ENCODE measurements around the gene TEAD3.

Gene TEAD3

DNA sequence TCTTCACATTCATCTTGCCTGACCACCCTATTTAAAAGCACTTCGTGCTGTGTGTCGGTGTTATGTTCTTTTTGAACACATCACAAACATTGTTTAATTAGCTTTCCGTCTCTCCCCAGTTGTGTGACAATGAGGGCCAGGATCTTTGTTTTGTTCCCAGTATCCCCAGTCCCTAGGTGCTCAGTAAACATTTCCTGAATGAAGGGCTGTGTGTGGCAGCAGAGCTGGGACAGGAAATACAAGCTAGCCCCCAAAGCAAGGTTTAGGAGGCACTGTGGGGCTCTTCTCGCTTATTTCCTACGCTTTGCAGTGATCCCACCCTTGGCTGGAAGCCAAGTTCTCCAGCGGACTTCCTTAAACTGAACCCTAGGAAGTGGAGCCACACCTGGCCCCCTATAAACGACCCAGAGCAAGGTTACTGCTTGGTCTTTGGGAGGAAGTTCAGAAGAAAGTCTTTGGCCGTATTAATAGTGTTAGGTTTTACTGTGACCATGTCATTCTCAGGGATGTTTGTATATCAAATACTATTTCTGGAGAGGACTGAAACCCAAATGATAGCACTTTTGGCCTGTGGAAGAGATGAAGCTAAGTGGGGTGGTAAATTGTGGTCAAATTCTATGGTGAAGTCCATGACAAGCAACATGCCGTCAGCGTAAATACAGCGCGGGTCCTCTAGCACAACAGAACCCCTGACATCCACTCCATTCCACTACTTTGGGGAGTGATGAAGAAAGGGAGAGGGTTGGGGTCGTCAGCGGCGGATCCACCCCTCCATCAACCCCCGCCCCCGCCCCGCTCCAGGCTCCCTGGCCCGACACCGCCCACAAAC is 45.3 kb downstream of the TEAD3 start:
- H3K9me3 ChIP-seq (ENCODE audit: control insufficient read depth, low read length), result no peaks in the 10 kb centered on the region
- no peak overlapping the region for H3K4ac ChIP-seq (ENCODE audit: low read depth in 1 of 2, low read length in 2 of 2)
- H3K27me3 ChIP-seq (ENCODE audit: control insufficient read depth in 1 of 2, insufficient read depth in 1 of 2, low read length in 2 of 2), result peaks cover 11 to 12% of the 10 kb centered on the region in 2 experiments
- peaks cover 3 to 8% of the 10 kb centered on the region in 2 experiments for H3K36me3 ChIP-seq (ENCODE audit: control insufficient read depth in 1 of 2, insufficient read depth in 2 of 2, low read depth in 1 of 2, low read length in 2 of 2)
- no peak for DNase-seq
- no peak overlapping the region for H2BK120ac ChIP-seq (ENCODE audit: low read depth, low read length)
- H3K27ac ChIP-seq (ENCODE audit: low read length, poor library complexity, severe bottlenecking), result no peak overlapping the region
- WGBS, result 38% methylated on average over 15 of the region's 20 CpGs
- H3K9ac ChIP-seq (ENCODE audit: low read length), result peak overlapping the region; percentile 10
- no peak overlapping the region for H2AK5ac ChIP-seq (ENCODE audit: low read length, severe bottlenecking)
- H3K18ac ChIP-seq (ENCODE audit: low read depth in 1 of 2, low read length in 2 of 2), result peak overlapping the region in 1 of 2 experiments; percentile 56
- H4K91ac ChIP-seq (ENCODE audit: low read length), result no peak overlapping the region
- no peak overlapping the region for H4K8ac ChIP-seq (ENCODE audit: low read length)
- H2BK5ac ChIP-seq (ENCODE audit: low read depth, low read length, poor library complexity, severe bottlenecking), result no peak overlapping the region
- peak overlapping the region; percentile 59 to 82 for H3K4me3 ChIP-seq (ENCODE audit: insufficient read depth in 1 of 2, low read depth in 1 of 2, low read length in 2 of 2)
- H3K4me1 ChIP-seq (ENCODE audit: control insufficient read depth, insufficient read depth, low read depth, low read length), result peaks cover 10% of the 10 kb centered on the region
- H2AFZ ChIP-seq (ENCODE audit: low read depth, low read length), result peak overlapping the region; percentile 77
- peak overlapping the region; percentile 52 for H3K4me2 ChIP-seq (ENCODE audit: low read length, poor library complexity, severe bottlenecking)
- H2BK12ac ChIP-seq (ENCODE audit: low read length in 2 of 2), result no peak overlapping the region
- H3K79me1 ChIP-seq (replicated peaks; ENCODE audit: low read length, poor library complexity, severe bottlenecking), result no peaks in the 10 kb centered on the region
- no peak overlapping the region for H2BK15ac ChIP-seq (ENCODE audit: low read depth, poor library complexity, severe bottlenecking)
- H3K14ac ChIP-seq (ENCODE audit: low read length in 2 of 2), result no peak overlapping the region
- no peak overlapping the region for H3K23ac ChIP-seq (ENCODE audit: low read length in 2 of 2)

DNA sequence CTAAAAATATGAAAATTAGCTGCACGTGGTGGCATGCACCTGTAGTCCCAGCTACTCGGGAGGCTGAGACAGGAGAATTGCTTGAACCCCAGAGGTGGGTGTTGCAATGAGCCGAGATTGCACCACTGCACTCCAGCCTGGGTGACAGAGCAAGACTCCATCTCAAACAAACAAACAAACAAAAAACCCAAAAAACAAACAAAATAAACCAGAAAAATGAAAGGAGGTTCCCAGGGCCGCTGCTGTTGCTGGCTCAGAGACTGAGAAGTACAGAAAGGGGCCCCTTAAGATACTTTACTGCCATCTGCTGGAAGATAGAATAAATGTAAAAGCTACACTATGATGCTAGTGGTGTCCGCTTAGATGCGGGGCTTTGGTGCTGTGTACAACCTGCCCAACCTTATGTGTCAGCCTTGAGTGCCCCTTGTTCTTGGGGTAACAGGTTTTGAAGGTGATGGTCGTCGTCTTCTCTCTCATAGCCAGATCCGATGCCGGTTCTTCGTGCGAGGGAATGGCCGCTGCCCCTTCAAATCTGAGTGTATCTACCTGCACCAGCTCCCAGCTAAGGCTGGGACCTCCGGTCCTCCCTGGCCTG is 47.5 kb downstream of the TEAD3 start:
- Histone ChIP-seq H3K4me1 (ENCODE audit: control insufficient read depth, insufficient read depth, low read depth, low read length) (peaks cover 10% of the 10 kb centered on the region), H2AFZ (ENCODE audit: low read depth, low read length) (no peak overlapping the region), H3K9ac (ENCODE audit: low read length) (no peak overlapping the region), H3K9me3 (ENCODE audit: control insufficient read depth, low read length) (no peaks in the 10 kb centered on the region), H2BK15ac (ENCODE audit: low read depth, poor library complexity, severe bottlenecking) (no peak overlapping the region), H3K4me3 (ENCODE audit: insufficient read depth in 1 of 2, low read depth in 1 of 2, low read length in 2 of 2) (no peak overlapping the region), H3K14ac (ENCODE audit: low read length in 2 of 2) (no peak overlapping the region), H3K79me1 (replicated peaks; ENCODE audit: low read length, poor library complexity, severe bottlenecking) (no peaks in the 10 kb centered on the region), H2BK5ac (ENCODE audit: low read depth, low read length, poor library complexity, severe bottlenecking) (no peak overlapping the region), H3K4ac (ENCODE audit: low read depth in 1 of 2, low read length in 2 of 2) (no peak overlapping the region), H2BK12ac (ENCODE audit: low read length in 2 of 2) (no peak overlapping the region), H3K27ac (ENCODE audit: low read length, poor library complexity, severe bottlenecking) (no peak overlapping the region), H4K8ac (ENCODE audit: low read length) (no peak overlapping the region), H3K36me3 (ENCODE audit: control insufficient read depth in 1 of 2, insufficient read depth in 2 of 2, low read depth in 1 of 2, low read length in 2 of 2) (no peaks in the 10 kb centered on the region), H3K4me2 (ENCODE audit: low read length, poor library complexity, severe bottlenecking) (no peak overlapping the region), H2BK120ac (ENCODE audit: low read depth, low read length) (no peak overlapping the region), H3K23ac (ENCODE audit: low read length in 2 of 2) (no peak overlapping the region), H3K27me3 (ENCODE audit: control insufficient read depth in 1 of 2, insufficient read depth in 1 of 2, low read length in 2 of 2) (peaks cover 11 to 12% of the 10 kb centered on the region in 2 experiments), H2AK5ac (ENCODE audit: low read length, severe bottlenecking) (no peak overlapping the region), H3K18ac (ENCODE audit: low read depth in 1 of 2, low read length in 2 of 2) (no peak overlapping the region), H4K91ac (ENCODE audit: low read length) (no peak overlapping the region)
- peak; percentile 81 for DNase-seq
- WGBS, result 35% methylated on average over 14 of the region's 14 CpGs

DNA sequence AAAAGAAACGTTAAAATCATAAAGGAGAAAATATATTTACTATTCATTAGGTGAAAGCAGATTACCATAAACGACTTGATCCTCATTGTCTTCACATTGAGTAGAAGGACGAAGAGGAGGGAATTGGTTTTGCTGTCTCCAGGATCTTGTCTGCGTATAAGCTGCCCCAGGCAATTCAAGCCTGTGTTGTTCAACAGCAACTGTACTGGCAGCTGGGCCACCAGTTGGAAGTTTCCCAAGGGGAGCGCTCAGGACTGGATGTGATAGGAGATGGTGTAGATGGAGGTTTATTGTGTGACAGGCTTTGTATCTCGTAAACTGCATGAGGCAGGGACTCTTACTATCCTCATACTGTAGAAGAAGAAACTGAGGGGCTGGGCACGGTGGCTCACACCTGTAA is 48.7 kb downstream of the TEAD3 start:
- peaks cover 14% of the 10 kb centered on the region for H3K4me1 ChIP-seq (ENCODE audit: control insufficient read depth, insufficient read depth, low read depth, low read length)
- H2BK15ac ChIP-seq (ENCODE audit: low read depth, poor library complexity, severe bottlenecking), result no peak overlapping the region
- no peak overlapping the region for H2AFZ ChIP-seq (ENCODE audit: low read depth, low read length)
- no peak overlapping the region for H2AK5ac ChIP-seq (ENCODE audit: low read length, severe bottlenecking)
- no peak overlapping the region for H2BK120ac ChIP-seq (ENCODE audit: low read depth, low read length)
- no peak overlapping the region for H3K18ac ChIP-seq (ENCODE audit: low read depth in 1 of 2, low read length in 2 of 2)
- H3K23ac ChIP-seq (ENCODE audit: low read length in 2 of 2), result no peak overlapping the region
- peaks cover 11 to 12% of the 10 kb centered on the region in 2 experiments for H3K27me3 ChIP-seq (ENCODE audit: control insufficient read depth in 1 of 2, insufficient read depth in 1 of 2, low read length in 2 of 2)
- H3K27ac ChIP-seq (ENCODE audit: low read length, poor library complexity, severe bottlenecking), result no peak overlapping the region
- no peak overlapping the region for H2BK12ac ChIP-seq (ENCODE audit: low read length in 2 of 2)
- no peak overlapping the region for H4K8ac ChIP-seq (ENCODE audit: low read length)
- H3K9me3 ChIP-seq (ENCODE audit: control insufficient read depth, low read length), result no peaks in the 10 kb centered on the region
- H3K14ac ChIP-seq (ENCODE audit: low read length in 2 of 2), result no peak overlapping the region
- no peak overlapping the region for H3K4me3 ChIP-seq (ENCODE audit: insufficient read depth in 1 of 2, low read depth in 1 of 2, low read length in 2 of 2)
- H4K91ac ChIP-seq (ENCODE audit: low read length), result no peak overlapping the region
- DNase-seq, result no peak
- 93% methylated on average over 4 of the region's 7 CpGs for WGBS
- no peaks in the 10 kb centered on the region for H3K36me3 ChIP-seq (ENCODE audit: control insufficient read depth in 1 of 2, insufficient read depth in 2 of 2, low read depth in 1 of 2, low read length in 2 of 2)
- no peak overlapping the region for H3K4me2 ChIP-seq (ENCODE audit: low read length, poor library complexity, severe bottlenecking)
- no peak overlapping the region for H2BK5ac ChIP-seq (ENCODE audit: low read depth, low read length, poor library complexity, severe bottlenecking)
- H3K79me1 ChIP-seq (replicated peaks; ENCODE audit: low read length, poor library complexity, severe bottlenecking), result no peaks in the 10 kb centered on the region
- H3K4ac ChIP-seq (ENCODE audit: low read depth in 1 of 2, low read length in 2 of 2), result no peak overlapping the region
- H3K9ac ChIP-seq (ENCODE audit: low read length), result no peak overlapping the region

DNA sequence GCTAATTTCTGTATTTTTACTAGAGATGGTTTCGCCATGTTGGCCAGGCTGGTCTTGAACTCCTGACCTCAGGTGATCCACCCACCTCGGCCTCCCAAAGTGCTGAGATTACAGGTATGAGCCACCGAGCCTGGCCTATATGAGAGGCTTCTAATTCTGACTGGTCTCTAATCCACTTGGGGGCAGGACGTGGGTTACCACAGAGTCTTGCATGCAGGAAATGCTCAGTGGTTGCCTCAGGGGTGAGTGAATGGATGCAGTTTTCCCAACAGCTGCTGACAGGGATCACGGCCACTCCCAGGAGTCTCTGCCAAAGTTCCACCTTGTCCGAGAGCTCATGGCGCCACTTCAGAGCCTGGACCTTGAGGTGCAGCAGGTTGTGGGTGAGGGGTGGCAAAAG is 51.2 kb downstream of the TEAD3 start:
- no peaks in the 10 kb centered on the region for H3K79me1 ChIP-seq (replicated peaks; ENCODE audit: low read length, poor library complexity, severe bottlenecking)
- no peak overlapping the region for H2BK5ac ChIP-seq (ENCODE audit: low read depth, low read length, poor library complexity, severe bottlenecking)
- H3K23ac ChIP-seq (ENCODE audit: low read length in 2 of 2), result no peak overlapping the region
- no peak overlapping the region for H3K27ac ChIP-seq (ENCODE audit: low read length, poor library complexity, severe bottlenecking)
- no peak overlapping the region for H4K8ac ChIP-seq (ENCODE audit: low read length)
- no peak overlapping the region for H2BK15ac ChIP-seq (ENCODE audit: low read depth, poor library complexity, severe bottlenecking)
- H3K27me3 ChIP-seq (ENCODE audit: control insufficient read depth in 1 of 2, insufficient read depth in 1 of 2, low read length in 2 of 2), result peaks cover 10 to 11% of the 10 kb centered on the region in 2 experiments
- no peak overlapping the region for H3K4ac ChIP-seq (ENCODE audit: low read depth in 1 of 2, low read length in 2 of 2)
- no peak overlapping the region for H2BK120ac ChIP-seq (ENCODE audit: low read depth, low read length)
- no peak overlapping the region for H3K18ac ChIP-seq (ENCODE audit: low read depth in 1 of 2, low read length in 2 of 2)
- no peak overlapping the region for H2AFZ ChIP-seq (ENCODE audit: low read depth, low read length)
- H3K4me2 ChIP-seq (ENCODE audit: low read length, poor library complexity, severe bottlenecking), result no peak overlapping the region
- H3K36me3 ChIP-seq (ENCODE audit: control insufficient read depth in 1 of 2, insufficient read depth in 2 of 2, low read depth in 1 of 2, low read length in 2 of 2), result no peaks in the 10 kb centered on the region
- H2AK5ac ChIP-seq (ENCODE audit: low read length, severe bottlenecking), result no peak overlapping the region
- no peak overlapping the region for H3K14ac ChIP-seq (ENCODE audit: low read length in 2 of 2)
- H3K4me3 ChIP-seq (ENCODE audit: insufficient read depth in 1 of 2, low read depth in 1 of 2, low read length in 2 of 2), result no peak overlapping the region
- no peak overlapping the region for H3K9ac ChIP-seq (ENCODE audit: low read length)
- no peak overlapping the region for H2BK12ac ChIP-seq (ENCODE audit: low read length in 2 of 2)
- WGBS, result 83% methylated on average over 7 of the region's 7 CpGs
- peaks cover 4% of the 10 kb centered on the region for H3K4me1 ChIP-seq (ENCODE audit: control insufficient read depth, insufficient read depth, low read depth, low read length)
- no peaks in the 10 kb centered on the region for H3K9me3 ChIP-seq (ENCODE audit: control insufficient read depth, low read length)
- DNase-seq, result no peak
- peak overlapping the region; percentile 15 for H4K91ac ChIP-seq (ENCODE audit: low read length)
